Activated CD4-positive, alpha-beta T cell treated with anti-CD3 and anti-CD28 coated beads, Interleukin-2, amount 50 U/mL, for 16 hours (primary cell): ENCODE measurements around the gene WBP2.
"Not testable (repeated sequence)": the region's sequence is repeated elsewhere in the genome, so short reads cannot be mapped to it uniquely, and the experiment has no call there.

ENCODE experiments used
- DNase-seq: peaks from one replicate; pipeline ENCODE4 v3.0.0-alpha.2; 2020

WBP2 gene

DNA sequence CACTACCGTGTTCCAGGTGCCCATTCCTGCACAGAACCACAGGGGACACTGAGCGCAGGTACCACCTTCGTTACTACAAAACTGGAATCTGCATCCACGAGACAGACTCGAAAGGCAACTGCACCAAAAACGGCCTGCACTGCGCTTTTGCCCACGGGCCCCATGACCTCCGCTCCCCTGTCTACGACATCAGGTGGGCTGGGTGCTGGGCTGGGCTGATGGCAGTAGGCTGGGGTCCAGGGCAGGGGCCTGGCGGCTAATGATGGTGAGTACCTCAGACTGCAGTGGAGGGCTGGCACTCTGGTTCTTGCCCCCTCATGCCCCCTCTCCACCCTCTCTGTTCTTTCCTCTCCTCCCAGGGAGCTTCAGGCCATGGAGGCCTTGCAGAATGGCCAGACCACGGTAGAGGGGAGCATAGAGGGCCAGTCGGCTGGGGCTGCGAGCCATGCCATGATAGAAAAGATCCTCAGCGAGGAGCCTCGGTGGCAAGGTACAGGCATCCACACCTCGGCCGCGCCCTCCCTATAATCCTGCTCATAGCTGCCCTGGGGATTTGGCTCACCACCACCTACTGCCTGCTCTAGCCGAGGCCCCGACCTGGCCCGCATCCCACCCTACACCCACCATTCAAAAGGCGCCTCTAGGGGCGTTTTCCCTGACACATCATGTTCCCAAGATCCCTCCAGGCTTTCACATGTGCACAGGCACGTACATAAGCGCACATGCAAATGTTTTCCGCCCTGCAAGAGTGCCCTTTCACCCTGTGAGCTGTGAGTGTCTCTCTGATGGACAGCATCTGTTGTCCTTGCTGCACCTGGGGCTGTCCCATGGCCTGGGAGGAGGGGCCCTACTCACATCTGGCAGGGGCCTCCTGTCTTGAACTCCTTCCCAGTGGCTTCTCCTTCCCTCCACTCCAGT lies 42.8 kb downstream of the WBP2 start:
- no peak for DNase-seq

DNA sequence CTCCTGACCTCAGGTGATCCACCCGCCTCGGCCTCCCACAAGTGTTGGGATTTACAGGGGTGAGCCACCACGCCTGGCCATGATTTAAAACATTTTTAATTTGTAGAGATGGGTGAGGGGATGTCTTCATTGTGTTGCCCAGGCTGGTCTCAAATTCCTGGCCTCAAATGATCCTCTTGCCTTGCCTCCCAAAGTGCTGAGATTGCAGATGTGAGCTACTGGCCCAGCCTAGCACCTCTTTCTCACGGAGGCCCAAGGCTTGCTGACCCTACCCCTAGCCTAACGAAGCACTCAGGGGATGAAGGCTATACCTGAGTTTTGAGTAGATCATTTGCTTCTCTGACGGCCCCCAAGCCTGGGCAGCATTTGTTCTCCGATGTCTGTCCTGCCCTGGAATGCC lies 44.0 kb downstream of the WBP2 start:
- DNase-seq = no peak

DNA sequence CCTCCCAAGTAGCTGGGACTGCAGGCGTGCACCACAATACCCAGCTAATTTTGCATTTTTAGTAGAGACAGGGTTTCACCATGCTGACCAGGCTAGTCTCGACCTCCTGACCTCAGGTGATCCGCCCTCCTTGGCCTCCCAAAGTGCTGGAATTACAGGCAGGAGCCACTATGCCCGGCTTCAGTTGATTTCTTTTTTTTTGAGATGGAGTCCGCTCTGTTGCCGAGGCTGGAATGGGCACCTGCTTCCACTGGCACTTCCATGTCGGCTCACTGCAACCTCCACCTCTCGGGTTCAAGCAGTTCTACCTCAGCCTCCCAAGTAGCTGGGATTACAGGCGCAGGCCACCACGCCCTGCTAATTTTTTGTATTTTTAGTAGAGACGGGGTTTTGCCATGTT lies 44.4 kb downstream of the WBP2 start:
- not testable (repeated sequence) for DNase-seq

GRCh38 chr17:75810216-75810615 lies 44.9 kb downstream of the WBP2 start:
- no peak for DNase-seq

- no peak for DNase-seq
These were observed 45.5 kb downstream of the WBP2 start for GRCh38 chr17:75809631-75810111.

DNA sequence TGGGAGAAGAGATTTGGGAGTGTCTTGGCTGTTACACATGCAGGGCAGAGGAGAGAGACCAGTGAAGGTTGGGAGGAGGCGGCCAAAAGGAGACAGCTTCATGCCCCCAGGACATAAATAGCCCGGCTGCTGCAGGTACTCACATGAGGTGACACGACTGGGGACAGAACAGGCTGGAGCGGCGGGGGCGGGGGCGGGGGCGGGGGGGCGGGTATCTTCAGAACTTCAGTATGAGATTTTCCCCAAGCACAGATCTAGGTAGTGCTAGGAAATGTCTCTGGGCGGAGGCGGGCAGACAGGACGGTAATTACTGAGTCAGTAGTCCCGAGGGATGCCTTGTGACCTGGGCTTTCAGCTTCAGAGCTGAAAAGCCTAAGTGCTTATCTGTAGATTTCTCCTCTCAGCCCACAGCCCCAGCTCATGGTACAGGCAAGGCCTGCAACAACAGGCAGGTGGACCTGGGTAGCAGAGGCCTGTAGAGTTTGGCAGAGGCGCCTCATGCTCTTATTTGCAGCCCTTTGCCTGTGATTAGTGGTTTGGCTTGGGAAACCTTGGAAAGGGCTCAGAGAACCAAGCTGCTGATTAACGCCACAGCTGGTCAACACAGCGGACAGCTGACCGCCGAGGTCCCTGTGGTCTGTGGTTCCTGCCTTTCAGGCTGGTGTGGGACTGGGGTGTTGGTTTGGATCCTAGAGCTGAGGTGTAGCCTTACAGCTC lies 46.1 kb downstream of the WBP2 start:
- DNase-seq = no peak

DNA sequence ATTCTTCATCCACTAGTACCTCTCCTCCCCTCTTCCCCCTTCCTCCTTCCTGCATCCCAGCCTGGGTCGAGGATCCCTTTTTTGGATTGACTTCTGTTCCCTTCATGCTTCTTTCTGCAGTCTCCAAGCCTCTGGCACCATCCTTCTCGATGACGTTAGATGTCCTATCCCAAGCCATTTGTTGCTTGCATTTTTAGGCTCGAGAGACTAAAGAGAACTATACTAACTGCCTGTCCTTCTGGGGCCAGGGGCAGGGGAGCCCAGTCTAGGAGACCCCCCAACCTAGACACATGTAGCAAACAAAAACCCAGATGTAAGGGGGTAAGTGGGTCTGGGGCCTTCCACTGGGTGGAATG lies 46.6 kb downstream of the WBP2 start:
- DNase-seq = no peak

GRCh38 chr17:75807861-75808260 lies 47.3 kb downstream of the WBP2 start:
- no peak for DNase-seq

GRCh38 chr17:75806822-75807500 lies 48.2 kb downstream of the WBP2 start:
- DNase-seq = no peak

DNA sequence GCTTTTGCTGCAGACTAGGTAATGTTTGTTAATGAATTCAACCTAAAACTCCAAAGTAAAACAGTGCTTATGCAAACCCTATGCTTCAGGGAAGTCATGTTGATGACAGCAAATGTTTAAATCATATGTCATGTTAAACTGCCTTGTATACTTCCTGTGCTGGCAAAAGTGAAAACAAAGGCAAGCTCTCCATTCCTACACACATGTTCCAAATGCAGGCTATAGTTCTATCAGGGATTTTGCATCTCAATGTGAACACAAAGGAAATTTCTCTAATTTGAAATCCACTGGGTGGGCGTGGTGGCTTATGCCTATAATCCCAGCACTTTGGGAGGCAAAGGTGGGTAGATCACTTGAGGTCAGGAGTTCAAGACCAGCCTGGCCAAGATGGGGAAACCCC lies 51.3 kb downstream of the WBP2 start:
- no peak for DNase-seq

GRCh38 chr17:75799402-75799801 lies 55.7 kb downstream of the WBP2 start:
- DNase-seq = no peak

- no peak for DNase-seq
These were observed 59.1 kb downstream of the WBP2 start for GRCh38 chr17:75795820-75796607.
